Measurements from ENCODE around the gene ASCL2.

Gene ASCL2

GRCh38 chr11:2259466-2259830 lies 10.9 kb downstream of the ASCL2 start:
- DNase-seq (ENCODE audit: extremely low read depth, low read depth) = no peak
- TF ChIP-seq, protein P1, sequence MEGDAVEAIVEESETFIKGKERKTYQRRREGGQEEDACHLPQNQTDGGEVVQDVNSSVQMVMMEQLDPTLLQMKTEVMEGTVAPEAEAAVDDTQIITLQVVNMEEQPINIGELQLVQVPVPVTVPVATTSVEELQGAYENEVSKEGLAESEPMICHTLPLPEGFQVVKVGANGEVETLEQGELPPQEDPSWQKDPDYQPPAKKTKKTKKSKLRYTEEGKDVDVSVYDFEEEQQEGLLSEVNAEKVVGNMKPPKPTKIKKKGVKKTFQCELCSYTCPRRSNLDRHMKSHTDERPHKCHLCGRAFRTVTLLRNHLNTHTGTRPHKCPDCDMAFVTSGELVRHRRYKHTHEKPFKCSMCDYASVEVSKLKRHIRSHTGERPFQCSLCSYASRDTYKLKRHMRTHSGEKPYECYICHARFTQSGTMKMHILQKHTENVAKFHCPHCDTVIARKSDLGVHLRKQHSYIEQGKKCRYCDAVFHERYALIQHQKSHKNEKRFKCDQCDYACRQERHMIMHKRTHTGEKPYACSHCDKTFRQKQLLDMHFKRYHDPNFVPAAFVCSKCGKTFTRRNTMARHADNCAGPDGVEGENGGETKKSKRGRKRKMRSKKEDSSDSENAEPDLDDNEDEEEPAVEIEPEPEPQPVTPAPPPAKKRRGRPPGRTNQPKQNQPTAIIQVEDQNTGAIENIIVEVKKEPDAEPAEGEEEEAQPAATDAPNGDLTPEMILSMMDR (IDR thresholded peaks at IDR 0.05; ENCODE audit: low read depth, low read length) = no peak

GRCh38 chr11:2258501-2259465 lies 11.6 kb downstream of the ASCL2 start:
- DNase-seq (ENCODE audit: extremely low read depth, low read depth) = no peak
- TF ChIP-seq, protein P1 (IDR thresholded peaks at IDR 0.05; ENCODE audit: low read depth, low read length) = no peak

GRCh38 chr11:2256951-2257700 lies 13.3 kb downstream of the ASCL2 start:
- no peak for DNase-seq (ENCODE audit: extremely low read depth, low read depth)

DNA sequence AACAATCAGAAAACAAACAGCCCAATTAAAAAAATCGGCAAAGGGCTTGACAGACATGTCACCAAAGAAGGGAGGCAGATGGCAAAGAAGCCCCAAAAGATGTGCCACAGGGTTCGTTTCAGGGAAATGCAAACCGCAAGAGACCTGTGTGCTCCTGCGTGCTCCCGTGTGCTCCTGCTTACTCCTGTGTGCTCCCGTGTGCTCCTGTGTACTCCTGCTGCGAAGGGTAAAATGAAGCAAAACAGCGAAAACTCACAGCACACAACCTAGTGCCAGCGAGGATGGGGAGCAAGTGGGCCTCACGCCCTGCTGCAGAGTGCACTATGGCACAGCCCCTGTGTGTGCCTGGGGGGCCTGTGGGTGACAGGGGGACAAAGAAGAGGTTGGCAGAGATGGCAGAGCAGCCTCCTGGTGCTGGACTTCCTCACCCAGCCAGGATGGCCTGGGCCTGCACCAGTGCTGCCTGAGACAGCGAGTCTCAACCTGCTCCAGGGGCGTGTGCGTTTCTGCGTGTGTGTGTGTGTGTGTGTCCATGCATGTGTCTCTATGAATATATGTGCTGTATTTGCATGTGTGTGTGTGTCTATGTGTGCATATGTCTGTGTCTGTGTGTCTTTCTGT lies 14.0 kb downstream of the ASCL2 start:
- TF ChIP-seq, protein P1 (IDR thresholded peaks at IDR 0.05; ENCODE audit: low read depth, low read length) = no peak

More at GRCh38 chr11:2256951-2257700, 13.3 kb downstream of the ASCL2 start:
- TF ChIP-seq, protein P1 (IDR thresholded peaks at IDR 0.05; ENCODE audit: low read depth, low read length) = no peak

GRCh38 chr11:2252018-2252417 lies 18.4 kb downstream of the ASCL2 start:
- TF ChIP-seq, protein P1 (IDR thresholded peaks at IDR 0.05; ENCODE audit: low read depth, low read length) = no peak
- DNase-seq (ENCODE audit: extremely low read depth, low read depth) = no peak

More for the DNA sequence above, 14.0 kb downstream of the ASCL2 start:
- no peak for DNase-seq (ENCODE audit: extremely low read depth, low read depth)

- TF ChIP-seq, protein P1 (IDR thresholded peaks at IDR 0.05; ENCODE audit: low read depth, low read length) = no peak
- DNase-seq (ENCODE audit: extremely low read depth, low read depth) = no peak
These were observed 19.2 kb downstream of the ASCL2 start for GRCh38 chr11:2251138-2251537.
